Keratinocyte (primary cell): ENCODE data around the gene CSK. TPM values are rescaled to one million over a fixed set of nuclear protein-coding genes. Genes with fewer than 3 reads are reported as not detected.
A peak's percentile ranks its signal among the peaks of the same experiment; 100 is the strongest.

Experiments used
- DNase-seq: peaks from one replicate; pipeline ENCODE4 v3.0.0-alpha.2; 2011; ENCODE audit warnings: low read depth, missing footprints, low spot score
- FAIRE-seq: peaks from 2 replicates; lab custom pipeline; 2011; peaks lifted over from hg19 to GRCh38; lab: Jason Lieb, UNC
- H2AFZ ChIP-seq: 2 replicates; pipeline ENCODE4 v1.6.0; 2012; ENCODE audit warnings: low read length, control low read depth, inconsistent platforms; ENCODE audit not compliant: control insufficient read depth
- H3K27ac ChIP-seq: 2 replicates; pipeline ENCODE4 v1.5.1; 2011; ENCODE audit warnings: low read length; ENCODE audit not compliant: control insufficient read depth, insufficient read depth
- H3K27me3 ChIP-seq: 3 replicates; pipeline ENCODE4 v1.6.0; 2011; ENCODE audit warnings: low read length; ENCODE audit not compliant: control insufficient read depth, insufficient read depth; ENCODE audit errors: extremely low read depth
- H3K36me3 ChIP-seq, 2 experiments: 2 replicates in 1 of 2; 3 replicates in 1 of 2; pipeline ENCODE4 v1.5.1; 2011; ENCODE audit warnings: low read length in 2 of 2, mild to moderate bottlenecking in 1 of 2; ENCODE audit not compliant: control insufficient read depth in 2 of 2, insufficient read depth in 2 of 2; ENCODE audit errors: extremely low read depth in 1 of 2
- H3K4me1 ChIP-seq: 3 replicates; pipeline ENCODE4 v1.5.1; 2011; ENCODE audit warnings: low read length; ENCODE audit not compliant: control insufficient read depth, insufficient read depth; ENCODE audit errors: extremely low read depth
- H3K4me2 ChIP-seq: 3 replicates; pipeline ENCODE4 v1.6.0; 2011; ENCODE audit warnings: low read depth, low read length; ENCODE audit not compliant: control insufficient read depth, insufficient read depth; ENCODE audit errors: extremely low read depth
- H3K4me3 ChIP-seq, 3 experiments: fragments of 200-600 bp in 1 of 3; sonication (generic) in 1 of 3; 2 replicates in 2 of 3; 3 replicates in 1 of 3; pipeline ENCODE4 v1.5.1; 2011 to 2016; ENCODE audit warnings: low read length in 3 of 3, mild to moderate bottlenecking in 3 of 3, control low read depth in 2 of 3, inconsistent platforms in 1 of 3, low read depth in 1 of 3, mixed read lengths in 1 of 3, mixed run types in 1 of 3, moderate library complexity in 1 of 3; ENCODE audit not compliant: control insufficient read depth in 2 of 3, insufficient read depth in 2 of 3; ENCODE audit errors: extremely low read depth in 1 of 3
- H3K79me2 ChIP-seq: 2 replicates; pipeline ENCODE4 v1.6.0; 2012; ENCODE audit warnings: low read length; ENCODE audit not compliant: control insufficient read depth, insufficient read depth
- H3K9ac ChIP-seq: 3 replicates; pipeline ENCODE4 v1.6.0; 2011; ENCODE audit warnings: low read length; ENCODE audit not compliant: control insufficient read depth, insufficient read depth; ENCODE audit errors: extremely low read depth
- H3K9me1 ChIP-seq: 3 replicates; pipeline ENCODE4 v1.6.0; 2011; ENCODE audit warnings: low read length; ENCODE audit not compliant: control insufficient read depth, insufficient read depth; ENCODE audit errors: extremely low read depth
- H3K9me3 ChIP-seq: 2 replicates; pipeline ENCODE4 v1.5.1; 2012; ENCODE audit warnings: low read depth, low read length; ENCODE audit not compliant: control insufficient read depth
- H4K20me1 ChIP-seq: 3 replicates; pipeline ENCODE4 v1.6.0; 2011; ENCODE audit warnings: low read length; ENCODE audit not compliant: control insufficient read depth, insufficient read depth; ENCODE audit errors: extremely low read depth
- CTCF ChIP-seq, 3 experiments: IDR thresholded peaks in 1 of 3; conservative IDR thresholded peaks in 1 of 3; optimal IDR thresholded peaks in 1 of 3; 2 replicates in 2 of 3; 3 replicates in 1 of 3; pipeline versions ENCODE3 to v1.5.1; 2011; ENCODE audit warnings: low read length in 3 of 3, mild to moderate bottlenecking in 3 of 3, moderate library complexity in 2 of 3, control low read depth in 1 of 3, inconsistent platforms in 1 of 3; ENCODE audit not compliant: insufficient read depth in 2 of 3; ENCODE audit errors: extremely low read depth in 1 of 3
- EZH2 ChIP-seq: IDR thresholded peaks from one replicate; pipeline ENCODE4 v1.6.1; 2012; ENCODE audit warnings: inconsistent platforms, mild to moderate bottlenecking, low read length, moderate library complexity
- dilution Hi-C: fragments of 300-500 bp; cut with MboI; formaldehyde crosslinking; loops from one replicate; pipeline ENCODE4 v1.7.0; 2020; ENCODE audit warnings: low sequenced_read_pairs; ENCODE audit not compliant: extremely low pct_ligation_motif_present
- polyA minus RNA-seq, 3 experiments: library from RNA; depleted of rRNA, polyadenylated mRNA; stranded (reverse); fragments of >200 nt; gene quantifications; 1 replicate in 1 of 3; 2 replicates in 1 of 3; 3 replicates in 1 of 3; pipeline ENCODE4 v1.2.3, GENCODE V29; 2011
- polyA plus RNA-seq, 5 experiments: library from polyadenylated mRNA; depleted of rRNA in 3 of 5; stranded (reverse) in 3 of 5; stranded (forward) in 1 of 5; unstranded in 1 of 5; fragments of >200 nt; gene quantifications; 1 replicate in 1 of 5; 2 replicates in 3 of 5; 3 replicates in 1 of 5; pipeline versions ENCODE4 v1.2.1 to v1.2.3, GENCODE V29; 2011 to 2012; ENCODE audit warnings: missing spikeins in 2 of 5, low read depth in 1 of 5, low replicate concordance in 1 of 5

The CSK gene
- polyA plus RNA-seq, result 14.9 to 41.5 TPM (median 17.2 TPM) in 3 replicates
- polyA plus RNA-seq (2011; ENCODE audit: low read depth), result 16.8 TPM
- 19.4 and 37.7 TPM in 2 replicates for polyA plus RNA-seq (2011; cell fraction: cytosol; rRNA removed)
- polyA plus RNA-seq (2011; cell fraction: nucleus; rRNA removed), result 40.0 and 50.1 TPM in 2 replicates
- 38.6 and 52.8 TPM in 2 replicates for polyA plus RNA-seq (2012; ENCODE audit: low replicate concordance)
- 22.1 to 111 TPM (median 39.2 TPM) in 3 replicates for polyA minus RNA-seq
- polyA minus RNA-seq (2011; cell fraction: cytosol; rRNA and poly(A)+ RNA removed), result 47.0 TPM
- 26.1 and 28.3 TPM in 2 replicates for polyA minus RNA-seq (2011; cell fraction: nucleus; rRNA and poly(A)+ RNA removed)

- no peaks in the 10 kb centered on the region for H3K9me3 ChIP-seq
- H2AFZ ChIP-seq, result peak within 1 kb of the TSS; percentile 74
- H3K4me2 ChIP-seq, result peak within 1 kb of the TSS; percentile 100
- FAIRE-seq (no peak), DNase-seq (no peak)
- H3K79me2 ChIP-seq, result peaks cover 43% of the 10 kb centered on the region
- peaks cover 2 to 5% of the 10 kb centered on the region in 2 experiments for H3K36me3 ChIP-seq
- H3K27ac ChIP-seq, result peak within 1 kb of the TSS; percentile 60
- peak in 2 of 3 experiments; percentile 57 to 62 for TF ChIP-seq CTCF (optimal IDR thresholded peaks at IDR 0.05 in 1 of 3, IDR thresholded peaks at IDR 0.05 in 1 of 3, conservative IDR thresholded peaks at IDR 0.05 in 1 of 3; ENCODE audit: extremely low read depth in 1 of 3, insufficient read depth in 2 of 3, low read length in 3 of 3)
- TF ChIP-seq EZH2, result no peak
- peaks cover 3% of the 10 kb centered on the region for H4K20me1 ChIP-seq
- dilution Hi-C loops, result no loop called here
- peak within 1 kb of the TSS; percentile 81 for H3K9ac ChIP-seq
- H3K27me3 ChIP-seq, result no peaks in the 10 kb centered on the region
- peak within 1 kb of the TSS; percentile 75 to 92 (median 79) for H3K4me3 ChIP-seq
- H3K4me1 ChIP-seq, result peaks cover 47% of the 10 kb centered on the region
- H3K9me1 ChIP-seq, result peaks cover 5% of the 10 kb centered on the region
Observed at GRCh38 chr15:74781431-74782258, at the start of gene CSK. Gene CSK, plus strand, starts transcription at chr15:74782080. Its CDS starts 16,218 bp downstream, at chr15:74798298.

GRCh38 chr15:74732846-74733245 lies 49.0 kb upstream of the CSK start:
- Histone ChIP-seq H3K79me2 (no peaks in the 10 kb centered on the region), H3K27ac (no peak overlapping the region), H4K20me1 (no peaks in the 10 kb centered on the region), H3K27me3 (peaks cover 3% of the 10 kb centered on the region), H3K9ac (no peak overlapping the region), H3K4me1 (peaks cover 5% of the 10 kb centered on the region), H3K4me3 (no peak overlapping the region), H3K9me1 (no peaks in the 10 kb centered on the region), H3K4me2 (no peak overlapping the region), H3K9me3 (no peaks in the 10 kb centered on the region), H3K36me3 (no peaks in the 10 kb centered on the region), H2AFZ (no peak overlapping the region)
- TF ChIP-seq EZH2 (no peak), CTCF (optimal IDR thresholded peaks at IDR 0.05 in 1 of 3, IDR thresholded peaks at IDR 0.05 in 1 of 3, conservative IDR thresholded peaks at IDR 0.05 in 1 of 3; ENCODE audit: extremely low read depth in 1 of 3, insufficient read depth in 2 of 3, low read length in 3 of 3) (no peak)
- FAIRE-seq (no peak), DNase-seq (no peak)
- dilution Hi-C loops, result no loop called here
